Cerebellar cortex (tissue), 1 donor: ENCODE results near the gene RWDD1.

Experiments used
- DNase-seq: peaks from one replicate; pipeline ENCODE4 v3.0.0-alpha.2; 2015; ENCODE audit warnings: low spot score

RWDD1 gene, protein sequence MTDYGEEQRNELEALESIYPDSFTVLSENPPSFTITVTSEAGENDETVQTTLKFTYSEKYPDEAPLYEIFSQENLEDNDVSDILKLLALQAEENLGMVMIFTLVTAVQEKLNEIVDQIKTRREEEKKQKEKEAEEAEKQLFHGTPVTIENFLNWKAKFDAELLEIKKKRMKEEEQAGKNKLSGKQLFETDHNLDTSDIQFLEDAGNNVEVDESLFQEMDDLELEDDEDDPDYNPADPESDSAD

DNA sequence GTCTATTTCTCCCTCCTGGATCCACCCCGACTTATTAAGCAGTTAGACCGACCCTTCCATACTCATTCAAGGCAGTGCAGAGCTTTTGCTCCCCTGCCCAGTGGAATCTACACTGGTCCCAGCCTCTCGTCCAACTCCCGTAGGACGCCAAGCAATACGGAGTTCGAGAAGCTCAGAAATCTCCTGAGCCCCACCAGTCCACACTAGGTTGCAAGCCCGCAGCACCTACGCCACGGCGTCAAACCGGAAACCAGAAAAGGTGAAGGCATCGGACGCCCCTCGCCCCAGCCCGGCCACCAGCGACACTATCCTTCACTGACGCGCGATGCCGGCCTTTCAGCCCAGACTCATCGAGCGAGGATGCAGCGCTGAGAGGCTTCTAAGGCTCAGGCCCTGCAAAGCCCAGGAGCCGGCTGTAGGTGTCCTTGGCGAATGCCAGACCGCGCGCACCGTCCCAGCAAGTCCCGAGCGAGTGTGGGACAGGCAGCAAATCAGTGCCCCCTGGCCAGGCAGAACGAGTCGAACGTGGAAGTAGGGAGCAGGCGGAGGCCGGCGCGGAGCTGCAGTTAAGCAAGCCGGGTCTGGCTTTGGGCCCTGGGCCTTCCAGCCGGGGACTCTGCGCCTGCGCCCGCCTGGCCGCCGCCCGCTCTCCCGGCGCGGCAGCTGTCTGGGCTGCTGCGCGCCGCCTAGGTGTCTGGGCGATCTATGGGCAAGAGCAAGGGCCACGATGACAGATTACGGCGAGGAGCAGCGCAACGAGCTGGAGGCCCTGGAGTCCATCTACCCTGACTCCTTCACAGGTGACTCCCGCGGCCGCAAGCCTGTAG is at the start of gene RWDD1:
TSS of gene RWDD1 (plus strand) at position 649 of the 827 bp plus-strand sequence. CDS start at position 728, 79 bp downstream.
- DNase-seq = peak; percentile 99

DNA sequence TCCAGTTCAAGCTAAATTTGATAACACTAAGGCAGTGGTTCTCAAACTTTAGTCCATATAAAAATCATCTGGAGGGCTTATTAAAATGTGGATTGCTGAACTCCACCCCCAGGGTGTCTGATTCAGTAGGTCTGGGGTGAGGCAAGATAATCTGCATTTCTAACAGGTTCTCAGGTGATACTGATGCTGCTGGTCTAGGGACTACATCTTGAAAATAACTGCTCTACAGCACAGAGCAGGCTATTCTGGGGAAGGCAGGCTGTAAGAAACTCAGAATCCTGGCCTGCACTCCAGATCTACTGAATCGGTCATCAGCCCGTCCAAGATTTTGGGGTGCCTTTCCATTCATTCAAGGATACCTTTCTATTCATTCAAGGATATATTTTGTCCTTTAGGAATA is 48.4 kb upstream of the RWDD1 start:
- no peak for DNase-seq

DNA sequence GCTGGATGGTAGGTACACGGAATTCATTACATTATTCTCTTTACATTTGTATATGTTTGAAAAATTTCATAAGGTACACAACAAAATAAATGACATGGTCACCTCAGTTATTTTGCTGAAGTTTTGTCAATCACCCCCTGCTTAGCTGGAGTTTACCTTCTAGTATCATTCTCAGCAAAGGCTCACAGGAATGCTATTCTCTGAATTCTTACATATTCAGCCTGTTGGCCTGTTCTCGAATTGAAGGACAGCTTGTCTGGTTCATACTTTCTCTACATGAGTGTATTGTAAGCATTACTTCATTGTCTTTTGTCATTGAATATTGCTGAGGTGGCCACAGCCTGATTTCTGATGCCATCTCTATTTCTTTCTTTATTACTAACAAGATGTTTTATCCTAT is 47.1 kb upstream of the RWDD1 start:
- no peak for DNase-seq

DNA sequence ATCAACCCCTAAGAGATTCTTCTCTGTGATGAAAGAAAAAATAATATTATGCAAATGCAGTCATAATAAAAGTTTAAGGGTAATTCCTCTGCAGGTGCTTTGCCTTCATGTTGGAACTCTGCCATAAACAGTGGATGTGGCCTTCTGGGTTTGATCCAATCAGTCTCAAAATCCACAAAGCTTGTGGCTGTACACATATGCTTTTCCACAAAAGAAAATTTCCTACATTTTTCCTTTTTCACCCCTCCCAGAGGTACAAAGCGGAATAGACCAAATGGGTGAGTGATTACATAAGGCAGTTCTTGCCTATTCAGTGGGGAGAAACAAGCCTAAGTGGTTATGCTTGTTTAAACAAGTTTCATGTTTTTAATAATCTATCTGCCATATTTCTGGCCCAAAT is 43.2 kb upstream of the RWDD1 start:
- no peak for DNase-seq

DNA sequence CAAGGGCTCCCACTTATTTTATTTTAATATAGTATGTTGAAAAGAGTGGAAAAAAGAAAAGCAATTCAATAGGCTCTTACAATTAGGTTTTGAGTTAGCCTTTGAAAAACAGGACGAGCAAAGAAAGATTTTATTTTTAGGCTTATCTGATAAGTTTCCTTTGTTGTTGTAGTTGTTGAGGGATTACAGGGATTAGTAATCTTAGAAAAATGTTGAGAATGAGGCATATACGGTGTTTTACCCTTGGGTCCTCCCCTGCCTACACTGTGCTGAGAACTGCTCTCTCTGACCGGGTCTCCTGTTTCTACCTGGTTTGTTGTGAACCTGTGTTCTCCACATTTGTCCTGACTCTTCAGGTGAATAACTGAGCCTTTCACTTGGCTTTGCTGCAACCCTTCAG is 42.5 kb upstream of the RWDD1 start:
- no peak for DNase-seq

DNA sequence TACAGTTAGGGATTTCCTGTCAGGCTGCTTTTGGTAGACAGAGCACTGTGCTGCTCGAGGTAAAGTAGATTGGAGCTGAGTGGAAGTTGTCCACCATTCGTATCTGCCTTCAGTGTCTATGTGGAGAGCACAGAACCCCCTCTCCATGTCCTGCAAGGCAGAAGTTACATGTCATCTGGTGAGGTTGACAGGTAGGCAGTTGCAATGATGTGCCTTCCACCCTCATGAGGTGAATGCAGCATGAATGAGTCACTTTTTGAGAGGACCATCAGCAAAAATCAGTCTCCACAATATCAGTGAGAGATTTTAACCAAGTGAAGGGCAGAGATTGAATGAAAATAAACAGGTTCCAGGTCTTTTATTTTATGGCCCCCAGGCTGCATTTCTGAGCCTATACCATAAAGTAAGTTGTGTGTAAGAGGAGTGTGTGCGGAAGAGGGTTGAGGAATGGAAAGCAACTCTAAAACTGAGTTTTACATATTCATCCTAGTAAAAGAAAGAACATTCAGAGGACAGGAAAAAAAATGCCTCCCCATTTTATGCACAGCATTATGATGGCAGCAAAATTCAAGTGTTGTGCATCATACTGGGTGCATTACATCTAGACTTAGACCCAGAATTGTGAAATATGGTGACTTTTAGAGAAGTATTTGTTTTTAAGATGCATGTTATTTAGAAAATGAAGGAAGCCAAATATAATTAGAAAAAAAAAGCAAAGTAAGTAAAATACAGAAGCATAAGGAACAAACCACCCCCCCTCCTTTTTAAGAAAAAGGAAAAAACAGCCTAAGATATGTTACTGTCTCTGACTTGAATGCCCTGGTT is 41.6 kb upstream of the RWDD1 start:
- DNase-seq = no peak

DNA sequence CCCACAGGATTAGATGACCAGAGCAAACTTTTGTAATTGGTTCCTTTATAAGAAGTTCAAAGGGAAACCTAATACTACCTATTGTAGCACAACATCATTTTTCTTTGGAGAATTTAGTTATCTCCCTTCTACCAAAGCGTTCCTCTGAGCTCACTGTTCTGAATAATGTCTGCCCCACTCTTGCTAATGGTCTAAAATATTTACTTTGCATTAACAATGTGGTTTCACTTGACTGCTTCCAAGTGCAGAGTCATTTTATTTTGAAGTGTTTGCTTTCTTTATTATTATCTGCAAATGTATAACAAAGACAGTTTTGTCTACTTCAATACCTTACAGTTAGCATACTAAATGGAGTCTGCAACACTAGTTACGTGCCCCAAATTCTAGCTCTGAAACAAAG is 40.9 kb upstream of the RWDD1 start:
- no peak for DNase-seq

DNA sequence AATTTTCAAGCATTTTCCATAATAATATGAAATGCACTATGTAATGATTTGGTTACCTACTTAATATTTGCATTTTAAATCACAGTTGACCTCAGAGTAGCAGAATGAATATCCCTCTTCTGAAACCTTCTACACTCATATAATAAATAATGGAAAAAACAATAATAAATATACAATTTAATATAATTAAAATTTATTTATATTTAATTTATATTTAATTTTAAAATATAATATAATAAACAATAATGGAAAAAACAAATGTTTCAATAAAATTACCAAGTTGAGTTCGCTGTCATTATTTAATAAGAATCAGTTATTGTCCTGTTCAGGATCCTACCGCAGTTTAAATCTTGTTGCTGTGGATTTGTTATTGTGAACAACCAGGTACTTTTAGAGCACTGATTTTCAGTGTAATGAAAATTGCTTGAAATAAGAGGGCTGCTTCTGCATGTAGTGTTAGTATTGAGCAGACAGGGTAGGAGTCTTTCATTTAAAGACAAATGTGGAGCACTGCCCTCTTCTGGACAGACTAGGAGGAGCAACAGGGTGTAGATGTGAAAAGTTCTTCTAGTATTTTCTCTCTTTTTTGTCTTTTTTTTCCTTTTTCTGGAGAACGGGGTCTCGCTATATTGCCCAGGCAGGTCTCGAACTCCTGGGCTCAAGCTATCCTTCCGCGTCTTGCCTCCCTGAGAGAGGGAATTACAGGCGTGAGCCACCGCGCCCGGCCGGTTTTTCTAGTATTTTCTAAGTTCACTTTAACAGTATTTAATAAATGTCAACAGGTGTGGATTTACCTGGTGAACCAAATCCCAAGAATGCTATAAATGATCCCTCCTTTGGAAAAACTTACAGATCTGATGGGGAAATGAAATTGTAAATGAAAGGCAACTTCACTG is 39.4 kb upstream of the RWDD1 start:
- DNase-seq = peak; percentile 68

DNA sequence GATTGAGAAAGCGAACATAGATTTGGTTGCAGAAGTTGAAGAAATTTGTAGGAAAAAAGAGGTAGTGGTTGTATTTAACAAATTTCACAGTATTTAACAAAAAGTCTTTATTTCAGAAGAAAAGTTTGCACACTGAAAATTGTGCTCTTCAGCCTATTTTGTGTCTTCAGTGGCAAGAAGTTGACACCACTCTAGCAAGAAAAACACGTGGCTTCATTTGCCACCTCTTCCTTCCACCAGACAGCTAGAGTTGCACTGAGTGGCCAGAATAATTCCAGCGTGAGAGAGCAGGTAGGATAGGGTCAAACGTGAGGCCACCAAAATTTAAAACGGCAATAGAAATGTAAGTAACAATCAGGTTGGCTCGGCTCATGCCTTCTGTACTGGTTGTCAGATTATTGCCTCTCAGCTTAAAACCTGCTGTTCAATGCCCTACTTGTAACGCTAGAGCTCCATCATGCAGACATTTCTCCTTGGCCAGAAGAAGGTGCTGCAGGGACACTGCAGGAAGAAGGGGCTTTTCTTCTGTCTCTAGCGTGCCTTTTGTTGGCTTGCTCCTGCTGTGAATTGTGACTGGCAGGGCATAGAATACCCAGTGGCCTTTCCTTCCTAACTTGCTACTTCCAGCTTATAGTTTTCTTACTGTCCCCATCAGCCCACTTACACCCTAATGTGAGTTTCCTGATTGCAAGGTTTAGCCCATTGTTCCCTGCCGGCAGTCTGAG is 37.9 kb upstream of the RWDD1 start:
- DNase-seq = peak; percentile 47

DNA sequence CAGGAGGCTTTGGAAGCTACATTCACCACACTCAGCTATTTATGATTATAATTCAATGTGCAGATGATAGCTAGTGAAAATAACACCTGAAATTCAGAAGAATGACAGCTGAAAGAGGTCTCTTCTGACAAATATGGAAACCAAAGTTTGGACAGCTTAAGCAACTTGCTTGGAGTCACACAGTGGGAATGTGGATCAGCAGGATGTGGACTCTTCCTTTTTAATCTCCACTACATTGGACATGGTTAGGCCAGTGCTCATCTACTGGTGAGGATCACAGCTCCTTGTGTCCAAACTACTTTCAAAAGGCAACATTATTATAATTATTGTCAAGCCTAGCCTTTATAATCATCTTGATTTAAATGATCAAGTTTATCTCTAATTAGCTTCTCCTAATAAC is 36.2 kb upstream of the RWDD1 start:
- no peak for DNase-seq

DNA sequence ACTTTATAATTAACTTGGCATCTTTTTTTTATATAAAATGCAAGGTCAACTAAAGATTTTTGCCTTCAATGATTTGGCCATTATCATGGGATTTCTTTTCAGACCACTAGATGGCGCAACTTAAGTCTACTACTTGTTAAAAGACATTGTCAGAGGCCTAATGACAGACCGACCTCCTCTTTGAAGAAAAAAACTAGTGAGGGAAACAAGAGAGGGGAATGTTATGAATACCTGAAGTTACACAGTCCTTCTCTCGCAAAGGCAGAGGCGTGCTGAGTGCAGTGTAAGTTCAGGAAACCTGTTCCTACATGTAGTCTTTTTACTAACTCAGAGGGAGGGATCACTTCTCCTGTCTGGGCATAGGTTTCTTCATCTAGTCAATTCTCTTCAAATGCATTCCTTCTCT is 35.1 kb upstream of the RWDD1 start:
- DNase-seq = peak; percentile 62

DNA sequence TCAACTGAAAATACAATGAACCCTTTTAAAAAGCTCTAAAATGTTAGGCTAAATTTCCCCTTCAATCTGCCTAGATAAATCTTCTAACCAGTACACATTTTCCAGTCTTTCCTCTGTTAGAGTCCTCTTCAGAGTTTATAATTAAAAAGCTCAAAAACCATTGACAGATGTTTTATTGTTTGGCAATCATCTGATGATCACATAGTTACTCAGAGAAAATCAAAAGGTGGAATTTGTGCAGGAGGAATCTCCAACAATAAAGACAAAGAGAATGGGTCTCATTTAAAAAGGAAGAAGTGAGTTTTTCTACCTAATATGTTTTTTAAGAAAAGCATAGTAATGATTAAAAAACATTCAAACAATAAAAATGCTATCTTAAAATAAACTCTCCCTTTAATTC is 28.9 kb upstream of the RWDD1 start:
- no peak for DNase-seq

DNA sequence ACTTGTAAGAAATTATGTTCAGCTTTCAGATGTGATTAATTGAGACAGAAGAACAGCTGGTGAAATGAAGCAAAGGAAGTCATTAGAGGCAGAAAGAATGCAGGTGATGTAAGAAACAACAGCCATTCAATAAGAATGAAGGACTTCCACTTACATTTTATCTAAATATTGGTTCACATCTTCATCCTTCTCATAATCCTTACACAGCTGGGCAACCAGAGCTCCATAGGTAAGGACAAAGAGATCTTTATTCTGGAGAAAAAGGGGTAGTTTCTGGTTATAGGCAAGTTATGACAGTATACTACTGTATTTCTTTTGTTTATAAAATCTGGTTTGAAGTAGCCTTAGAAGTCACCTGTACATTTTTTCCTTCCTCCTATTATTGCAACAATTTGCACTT is 28.2 kb upstream of the RWDD1 start:
- no peak for DNase-seq

DNA sequence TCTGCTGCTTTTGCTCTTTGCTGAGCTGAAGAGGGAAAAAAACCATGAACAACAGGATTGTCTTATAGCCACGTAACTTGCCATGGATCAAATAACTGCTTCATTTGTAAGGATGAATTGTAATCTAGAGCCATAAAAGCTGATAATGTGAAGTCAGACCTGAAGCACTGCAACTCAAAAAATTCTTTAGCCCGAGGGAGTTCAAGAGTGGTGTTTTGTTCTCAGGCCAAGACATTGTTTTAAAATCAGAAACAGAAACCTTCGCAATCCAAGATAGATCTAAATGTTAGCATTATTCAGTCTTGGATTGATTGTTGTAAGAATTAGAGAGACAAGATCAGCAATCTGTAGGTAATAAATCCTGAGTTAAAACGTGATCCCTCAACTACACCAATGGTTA is 25.7 kb upstream of the RWDD1 start, which contains the start of gene TRAPPC3L:
TSS of gene TRAPPC3L (minus strand) at position 34 of the 400 bp plus-strand sequence. CDS start 170 bp downstream, outside the sequence.
- DNase-seq = no peak

DNA sequence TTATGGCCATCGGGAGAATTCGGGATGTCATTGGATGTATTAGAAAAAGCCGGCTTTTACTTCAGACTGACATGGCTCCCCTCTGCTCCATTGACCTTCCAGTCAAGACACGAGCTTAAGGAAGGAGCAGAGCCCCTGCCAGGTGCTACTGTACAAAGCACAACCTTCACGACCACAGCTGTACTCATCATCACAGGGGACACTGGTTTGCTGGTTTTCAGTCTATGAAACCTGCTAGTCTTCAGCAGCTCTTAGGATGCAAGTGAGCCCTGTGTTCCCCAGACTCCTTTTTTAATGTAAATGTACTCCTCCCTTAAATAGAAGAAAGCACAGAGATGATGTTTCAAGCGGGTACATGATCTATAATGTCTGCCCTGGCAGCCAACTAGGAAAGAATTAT is 23.9 kb upstream of the RWDD1 start:
- no peak for DNase-seq

DNA sequence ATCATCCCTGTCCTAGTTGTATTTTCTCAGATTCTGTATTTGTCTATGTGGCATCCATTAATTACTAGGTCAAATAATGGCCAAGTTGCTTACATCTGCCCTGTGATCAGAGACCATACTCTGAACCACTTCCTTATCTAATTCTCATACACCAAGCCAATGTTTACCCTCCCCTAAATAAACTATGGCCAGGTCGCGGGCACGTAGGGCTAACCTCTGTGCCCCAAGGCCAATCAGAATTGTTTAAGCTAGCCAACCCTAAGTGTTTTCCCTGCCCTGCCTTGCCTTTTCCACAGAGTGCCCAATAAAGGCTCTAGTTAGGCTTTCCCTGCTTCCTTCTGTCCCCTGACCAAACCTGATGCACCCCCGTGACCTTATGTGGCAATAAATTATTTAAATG is 20.5 kb upstream of the RWDD1 start:
- DNase-seq = no peak

DNA sequence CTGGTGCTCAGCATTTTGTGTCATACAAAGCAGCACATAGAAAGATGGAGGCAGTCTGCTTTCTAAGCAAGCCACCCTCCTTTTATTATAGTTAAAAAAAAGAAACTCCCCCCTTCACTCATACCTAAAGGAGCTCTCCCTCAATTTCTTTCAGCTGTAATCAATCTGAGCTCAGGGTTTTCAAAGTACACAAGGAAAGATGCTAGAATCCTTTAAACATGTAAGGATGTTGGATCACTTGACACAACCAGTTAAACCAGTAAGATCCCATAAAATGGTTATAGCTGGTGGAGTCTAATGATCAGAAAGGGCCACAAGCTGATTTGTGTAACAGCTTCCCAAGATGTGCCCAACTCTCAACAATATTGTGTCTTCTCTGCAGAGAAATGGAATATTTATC is 17.9 kb upstream of the RWDD1 start, which contains the start of gene CALHM4:
TSS of gene CALHM4 (plus strand) at position 301 of the 400 bp plus-strand sequence. CDS start at position 344, 43 bp downstream.
- DNase-seq = no peak

DNA sequence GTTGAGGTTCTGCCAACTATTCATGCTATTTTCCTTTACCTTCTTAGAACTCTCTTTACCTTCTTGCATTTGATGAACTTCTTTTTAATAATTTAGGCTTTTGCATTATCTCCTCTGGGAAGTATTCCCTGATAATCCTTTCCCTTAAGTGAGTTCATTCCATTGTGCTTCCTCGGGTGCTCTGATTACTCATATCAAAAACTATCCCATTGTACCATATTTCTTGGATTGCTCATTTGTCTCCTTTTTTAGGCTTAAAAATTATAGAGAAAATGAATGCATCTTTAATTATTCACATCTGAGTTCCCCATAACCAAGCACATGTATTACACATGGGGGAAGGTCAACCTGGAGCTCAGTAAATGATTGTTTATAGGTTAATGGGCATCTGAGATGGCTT is 15.2 kb upstream of the RWDD1 start:
- DNase-seq = no peak

DNA sequence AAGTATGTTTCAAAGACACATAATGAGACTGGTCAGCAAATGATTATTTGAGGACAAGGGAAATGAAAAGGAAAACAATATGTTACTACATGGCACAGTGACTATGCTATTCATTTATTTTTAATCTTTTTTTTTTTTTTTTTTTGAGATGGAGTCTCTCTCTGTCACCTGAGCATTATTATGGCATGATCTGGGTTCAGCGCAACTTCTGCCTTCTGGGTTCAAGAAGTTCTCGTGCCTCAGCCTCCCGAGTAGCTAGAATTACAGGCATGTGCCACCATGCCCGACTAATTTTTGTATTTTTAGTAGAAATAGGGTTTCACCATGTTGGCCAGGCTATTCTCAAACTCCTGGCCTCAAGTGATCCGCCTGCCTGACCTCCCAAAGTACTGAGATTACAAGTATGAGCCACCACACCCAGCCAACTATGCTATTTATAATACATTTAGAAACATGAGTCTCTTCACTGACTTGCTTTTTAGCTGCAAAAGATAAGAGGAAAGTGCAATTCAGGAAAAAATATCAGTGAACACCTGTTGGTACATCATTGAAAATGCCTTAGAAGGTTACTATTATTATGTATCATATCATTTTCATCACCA is 14.4 kb upstream of the RWDD1 start:
- no peak for DNase-seq

DNA sequence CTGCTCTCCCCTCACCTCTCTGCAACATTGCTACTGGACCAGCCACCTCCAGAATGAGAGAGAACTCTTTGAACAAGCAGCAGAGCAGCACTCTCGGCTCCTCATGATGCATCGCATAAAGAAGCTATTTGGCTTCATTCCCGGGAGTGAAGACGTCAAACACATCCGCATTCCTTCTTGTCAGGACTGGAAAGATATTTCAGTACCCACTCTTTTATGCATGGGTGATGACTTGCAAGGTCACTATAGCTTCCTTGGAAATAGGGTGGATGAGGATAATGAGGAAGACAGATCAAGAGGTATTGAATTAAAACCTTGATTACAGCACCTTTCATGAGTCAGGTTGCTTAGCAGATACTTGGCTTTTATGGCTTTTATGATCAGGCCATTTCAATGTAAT is 13.4 kb upstream of the RWDD1 start:
- DNase-seq = no peak
